Neural cell (in vitro differentiated cells): ENCODE data around the gene KCND2. TPM values are rescaled to one million over a fixed set of nuclear protein-coding genes. Genes with fewer than 3 reads are reported as not detected.

ENCODE experiments used
- H2AFZ ChIP-seq: fragments of 200-600, 300-800 bp; sonication (generic), shearing (Covaris generic); 2 replicates; pipeline ENCODE4 v1.6.0; 2014; ENCODE audit warnings: low read depth, mild to moderate bottlenecking, antibody characterized with exemption, low read length, moderate library complexity
- H3F3A ChIP-seq: fragments of 200-600 bp; shearing (Covaris generic); 2 replicates; pipeline ENCODE4 v1.6.1; 2016; ENCODE audit warnings: mild to moderate bottlenecking, moderate library complexity, mixed read lengths, antibody characterized with exemption, low read length; ENCODE audit not compliant: insufficient read depth, poor library complexity, severe bottlenecking
- H3K27ac ChIP-seq: fragments of 200-600, 300-800 bp; sonication (generic), shearing (Covaris generic); 2 replicates; pipeline ENCODE4 v1.5.1; 2014; ENCODE audit warnings: mild to moderate bottlenecking, low read length, moderate library complexity
- H3K27me3 ChIP-seq: fragments of 300-800, 200-600 bp; sonication (generic), shearing (Covaris generic); 2 replicates; pipeline ENCODE4 v1.6.0; 2014; ENCODE audit warnings: mild to moderate bottlenecking, low read depth, low read length, moderate library complexity; ENCODE audit not compliant: insufficient read depth
- H3K36me3 ChIP-seq: fragments of 300-800, 200-600 bp; sonication (generic), shearing (Covaris generic); 2 replicates; pipeline ENCODE4 v1.5.1; 2014; ENCODE audit warnings: mild to moderate bottlenecking, antibody characterized with exemption, low read length, moderate library complexity; ENCODE audit not compliant: insufficient read depth
- H3K4me2 ChIP-seq: fragments of 300-800, 200-600 bp; sonication (generic), shearing (Covaris generic); 2 replicates; pipeline ENCODE4 v1.6.0; 2014; ENCODE audit warnings: mild to moderate bottlenecking, low read length
- H3K4me3 ChIP-seq: fragments of 300-800, 200-600 bp; sonication (generic), shearing (Covaris generic); 2 replicates; pipeline ENCODE4 v1.5.1; 2014; ENCODE audit warnings: mild to moderate bottlenecking, low read length, moderate library complexity
- H3K79me2 ChIP-seq: fragments of 200-600 bp; shearing (Covaris generic); replicated peaks from 2 replicates; pipeline ENCODE4 v1.6.0; 2014; ENCODE audit warnings: mild to moderate bottlenecking, low read length, moderate library complexity; ENCODE audit not compliant: insufficient read depth
- H3K9ac ChIP-seq: fragments of 300-800, 200-600 bp; sonication (generic), shearing (Covaris generic); 2 replicates; pipeline ENCODE4 v1.6.1; 2016; ENCODE audit warnings: mild to moderate bottlenecking, low read length, mixed read lengths
- H3K9me2 ChIP-seq: fragments of 200-600 bp; shearing (Covaris generic); 2 replicates; pipeline ENCODE4 v1.6.1; 2016; ENCODE audit warnings: mild to moderate bottlenecking, low read length, mixed read lengths; ENCODE audit not compliant: insufficient read depth
- H3K9me3 ChIP-seq: fragments of 200-600, 300-800 bp; sonication (generic), shearing (Covaris generic); 2 replicates; pipeline ENCODE4 v1.6.1; 2016; ENCODE audit warnings: mild to moderate bottlenecking, mixed run types, low read length, moderate library complexity, mixed read lengths
- H4K20me1 ChIP-seq: fragments of 200-600 bp; shearing (Covaris generic); 2 replicates; pipeline ENCODE4 v1.6.1; 2016; ENCODE audit warnings: mild to moderate bottlenecking, mixed run types; ENCODE audit not compliant: insufficient read depth
- CTCF ChIP-seq: fragments of 450-650 bp; IDR thresholded peaks from 2 replicates; pipeline ENCODE4 v1.5.1; 2014; ENCODE audit warnings: antibody characterized with exemption, mild to moderate bottlenecking, moderate library complexity; ENCODE audit not compliant: poor library complexity, severe bottlenecking
- EP300 ChIP-seq: fragments of 450-650 bp; conservative IDR thresholded peaks from 2 replicates; pipeline ENCODE4 v1.6.1; 2014; ENCODE audit warnings: antibody characterized with exemption, mild to moderate bottlenecking, moderate library complexity; ENCODE audit not compliant: poor library complexity, severe bottlenecking
- EZH2 ChIP-seq: fragments of 200-600, 300-800 bp; shearing (Covaris generic), sonication (generic); IDR thresholded peaks from 2 replicates; pipeline ENCODE4 v1.6.1; 2014; ENCODE audit warnings: antibody characterized with exemption, low read length, borderline replicate concordance, mild to moderate bottlenecking; ENCODE audit not compliant: insufficient read depth, poor library complexity, severe bottlenecking
- MXI1 ChIP-seq: fragments of 450-650 bp; conservative IDR thresholded peaks from 2 replicates; pipeline ENCODE4 v1.6.1; 2014; ENCODE audit warnings: antibody characterized with exemption, mild to moderate bottlenecking; ENCODE audit not compliant: poor library complexity, severe bottlenecking
- POLR2AphosphoS5 ChIP-seq: IDR thresholded peaks from 2 replicates; pipeline ENCODE4 v1.6.1; 2012
- RAD21 ChIP-seq: fragments of 450-650 bp; conservative IDR thresholded peaks from 2 replicates; pipeline ENCODE4 v1.6.1; 2014; ENCODE audit warnings: antibody characterized with exemption, mild to moderate bottlenecking, moderate library complexity
- REST ChIP-seq: IDR thresholded peaks from 2 replicates; pipeline ENCODE4 v1.6.1; 2012; ENCODE audit warnings: borderline replicate concordance
- SMC3 ChIP-seq: fragments of 450-650 bp; conservative IDR thresholded peaks from 2 replicates; pipeline ENCODE4 v1.6.1; 2014; ENCODE audit warnings: antibody characterized with exemption, mild to moderate bottlenecking, moderate library complexity; ENCODE audit not compliant: poor library complexity
- TAF1 ChIP-seq: IDR thresholded peaks from 2 replicates; pipeline ENCODE4 v1.6.1; 2012; ENCODE audit warnings: low read depth
- polyA plus RNA-seq: library from polyadenylated mRNA; depleted of rRNA; stranded (reverse); fragments of >200 nt; gene quantifications from 2 replicates; pipeline ENCODE4 v1.2.3, GENCODE V29; 2014

KCND2 gene
- polyA plus RNA-seq, 1 donor from 2014 or later = 11.0 TPM

DNA sequence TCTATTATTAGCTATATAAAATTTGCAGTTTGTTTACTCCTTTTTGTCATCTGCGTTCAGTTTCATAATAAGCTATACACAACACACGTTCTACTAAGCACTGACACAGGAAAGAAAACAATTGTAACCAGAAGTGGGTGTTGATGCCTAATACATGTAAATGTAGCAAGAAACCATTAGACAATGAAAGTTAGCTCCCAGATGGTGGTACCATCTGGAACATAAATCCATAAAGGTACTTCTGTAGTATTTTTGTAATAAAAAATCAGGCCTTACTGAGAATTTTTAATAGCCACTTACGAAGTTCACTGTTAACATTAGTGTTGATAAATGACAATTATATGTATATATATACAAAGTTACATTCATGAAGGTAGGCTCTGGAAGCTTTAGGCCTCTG is 194.7 kb downstream of the KCND2 start:
- Histone ChIP-seq H3K36me3 (no peaks in the 10 kb centered on the region), H4K20me1 (no peaks in the 10 kb centered on the region), H3K27ac (no peak overlapping the region), H3K27me3 (no peaks in the 10 kb centered on the region), H3K4me2 (no peak overlapping the region), H3K9me3 (no peaks in the 10 kb centered on the region), H2AFZ (no peak overlapping the region), H3K9ac (no peak overlapping the region), H3K9me2 (no peaks in the 10 kb centered on the region), H3K79me2 (no peaks in the 10 kb centered on the region), H3K4me3 (no peak overlapping the region), H3F3A (no peaks in the 10 kb centered on the region)
- TF ChIP-seq EP300 = no peak
- no peak for TF ChIP-seq TAF1
- TF ChIP-seq RAD21 = no peak
- TF ChIP-seq MXI1 = no peak
- no peak for TF ChIP-seq EZH2
- no peak for TF ChIP-seq SMC3
- no peak for TF ChIP-seq REST
- TF ChIP-seq CTCF = no peak
- TF ChIP-seq POLR2AphosphoS5 = no peak

GRCh38 chr7:120468611-120469010 is 195.6 kb downstream of the KCND2 start:
- Histone ChIP-seq H3F3A (no peaks in the 10 kb centered on the region), H3K9me2 (no peaks in the 10 kb centered on the region), H2AFZ (no peak overlapping the region), H4K20me1 (no peaks in the 10 kb centered on the region), H3K4me2 (no peak overlapping the region), H3K27ac (no peak overlapping the region), H3K79me2 (no peaks in the 10 kb centered on the region), H3K9ac (no peak overlapping the region), H3K27me3 (no peaks in the 10 kb centered on the region), H3K36me3 (no peaks in the 10 kb centered on the region), H3K4me3 (no peak overlapping the region), H3K9me3 (no peaks in the 10 kb centered on the region)
- TF ChIP-seq MXI1 = no peak
- no peak for TF ChIP-seq EP300
- TF ChIP-seq RAD21 = no peak

- Histone ChIP-seq H4K20me1 (no peaks in the 10 kb centered on the region), H3K9ac (no peak overlapping the region), H3F3A (no peaks in the 10 kb centered on the region), H3K9me2 (no peaks in the 10 kb centered on the region), H3K79me2 (no peaks in the 10 kb centered on the region), H3K27me3 (no peaks in the 10 kb centered on the region), H3K27ac (no peak overlapping the region), H2AFZ (no peak overlapping the region), H3K4me2 (no peak overlapping the region), H3K9me3 (no peaks in the 10 kb centered on the region), H3K4me3 (no peak overlapping the region), H3K36me3 (no peaks in the 10 kb centered on the region)
- no peak for TF ChIP-seq REST
- TF ChIP-seq CTCF = no peak
- no peak for TF ChIP-seq SMC3
- no peak for TF ChIP-seq POLR2AphosphoS5
- no peak for TF ChIP-seq EP300
- TF ChIP-seq EZH2 = no peak
- no peak for TF ChIP-seq TAF1
- no peak for TF ChIP-seq RAD21
- no peak for TF ChIP-seq MXI1
Observed at GRCh38 chr7:120472892-120473291, 199.9 kb downstream of the KCND2 start.
